GF-D8 (cell line): Measurements from ENCODE around the gene SRP54.
A peak's percentile ranks its signal among the peaks of the same experiment; 100 is the strongest.
"Not testable (repeated sequence)": the region's sequence is repeated elsewhere in the genome, so short reads cannot be mapped to it uniquely, and the experiment has no call there.

ENCODE experiments used
- DNase-seq: peaks from one replicate; lab custom pipeline; 2025; lab: John Stamatoyannopoulos, UW

The SRP54 gene

DNA sequence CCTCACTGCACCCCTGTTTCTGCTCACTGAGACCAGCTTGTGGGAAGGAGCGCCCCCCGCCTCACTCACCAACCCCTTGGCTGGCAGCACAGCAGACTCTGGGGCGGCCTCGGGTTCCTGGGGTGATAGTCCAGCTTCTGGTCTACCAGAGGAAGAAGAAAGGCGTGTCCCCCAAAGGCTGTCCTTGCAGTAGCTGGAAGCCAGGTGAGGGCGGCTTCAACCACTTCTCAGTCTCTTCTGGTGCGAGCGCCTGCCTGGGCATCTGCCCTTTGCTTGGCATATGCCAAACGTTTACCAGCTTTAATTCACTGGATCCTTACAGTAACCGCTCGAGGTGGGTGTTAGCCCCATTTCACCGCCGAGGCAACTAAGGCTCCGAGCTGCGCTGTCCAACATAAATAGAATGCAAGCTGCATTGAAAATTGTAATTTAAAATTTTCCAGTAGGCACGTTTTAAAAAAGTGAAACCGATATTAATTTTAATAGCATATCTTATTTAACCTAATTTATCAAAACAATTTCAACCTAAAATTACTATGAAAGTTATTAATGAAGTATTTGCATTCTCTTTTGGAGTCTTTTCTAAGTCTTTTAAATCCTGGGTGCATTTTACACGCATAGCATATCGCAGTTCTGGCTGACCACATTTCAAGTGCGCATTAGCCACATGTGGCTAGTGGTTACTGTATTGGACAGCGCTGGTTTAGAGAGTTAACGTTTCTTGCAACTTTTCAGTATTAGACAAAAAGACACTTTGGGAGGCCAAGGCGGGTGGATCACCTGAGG lies 64.2 kb downstream of the SRP54 start:
- peak; percentile 10 for DNase-seq

DNA sequence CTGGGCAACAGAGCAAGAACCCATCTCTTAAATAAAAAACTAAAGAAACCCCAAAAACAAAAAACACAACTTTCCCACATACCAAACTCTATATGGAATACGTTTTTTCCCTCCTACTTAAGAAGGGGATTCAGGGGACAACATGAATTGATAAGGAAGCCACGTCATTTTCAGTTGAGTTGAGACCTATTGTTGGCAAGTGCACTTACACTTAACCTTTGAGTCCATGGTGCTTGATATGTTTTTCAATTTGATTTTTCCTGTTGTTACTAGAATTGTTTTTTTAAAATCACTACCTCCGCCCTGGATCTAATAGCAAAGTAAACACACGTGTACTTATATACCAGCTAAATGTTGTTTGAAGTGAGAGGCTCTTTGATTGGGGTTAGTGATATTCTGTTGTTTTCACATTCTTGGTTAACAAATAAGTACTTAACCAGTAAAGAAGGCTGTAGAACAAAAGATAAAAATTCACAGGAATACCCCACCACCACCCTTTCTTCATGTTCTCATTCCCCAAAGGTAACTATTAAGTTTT lies 65.3 kb downstream of the SRP54 start:
- DNase-seq, result no peak

DNA sequence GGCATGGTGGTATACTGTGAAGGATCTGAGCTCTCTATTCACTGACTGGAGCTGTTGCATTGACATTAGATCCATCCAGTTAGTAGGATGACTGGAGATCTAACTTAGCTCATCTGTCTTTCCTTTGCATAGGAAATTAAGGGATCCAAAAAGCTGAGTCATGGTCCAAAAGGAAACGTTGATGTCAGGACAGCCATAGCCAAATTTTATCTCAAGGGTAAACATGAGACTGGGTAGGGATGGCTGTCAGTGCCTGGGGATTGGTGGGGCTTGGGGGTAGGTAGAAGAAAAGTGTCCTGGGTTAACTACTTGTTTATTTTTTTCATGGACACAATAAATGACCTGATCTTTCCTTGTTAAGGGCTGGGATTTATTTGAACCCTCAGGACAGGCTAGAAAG lies 67.9 kb downstream of the SRP54 start:
- no peak for DNase-seq

DNA sequence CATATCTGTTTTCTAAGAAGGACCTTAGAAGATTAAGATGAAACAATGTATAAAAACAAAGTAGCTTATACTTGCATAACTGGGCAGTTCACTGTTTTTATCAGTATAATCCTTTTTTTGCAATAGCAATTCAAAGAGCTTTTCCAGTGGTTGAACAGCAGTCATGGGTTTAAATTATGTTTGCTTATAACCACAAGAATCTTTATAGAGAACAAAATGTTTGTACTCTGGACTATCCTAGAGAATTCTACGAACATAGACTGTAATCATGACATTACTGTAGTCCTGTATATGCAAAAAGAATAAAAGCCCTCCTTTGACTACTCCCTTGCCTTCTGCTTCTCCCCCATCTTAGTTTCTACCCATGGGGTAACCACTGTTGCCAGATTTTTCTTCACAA lies 69.0 kb downstream of the SRP54 start:
- DNase-seq, result no peak

DNA sequence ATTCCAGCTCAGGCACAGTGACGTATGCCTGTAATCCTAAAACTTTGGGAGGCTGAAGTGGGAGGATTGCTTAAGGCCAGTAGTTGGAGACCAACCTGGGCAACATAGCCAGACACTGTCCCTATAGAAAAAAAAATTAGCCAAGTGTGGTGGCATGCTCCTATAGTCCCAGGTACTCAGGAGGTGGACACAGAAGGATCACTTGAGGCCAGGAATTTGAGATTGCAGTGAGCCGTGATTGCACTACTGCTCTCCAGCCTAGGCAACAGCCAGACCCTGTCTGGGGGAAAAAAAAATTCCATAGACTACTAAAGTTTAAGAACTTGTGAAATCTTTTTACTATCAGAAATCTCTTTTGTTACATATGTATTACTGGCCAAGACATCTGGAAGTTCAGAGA lies 69.8 kb downstream of the SRP54 start:
- DNase-seq, result no peak

DNA sequence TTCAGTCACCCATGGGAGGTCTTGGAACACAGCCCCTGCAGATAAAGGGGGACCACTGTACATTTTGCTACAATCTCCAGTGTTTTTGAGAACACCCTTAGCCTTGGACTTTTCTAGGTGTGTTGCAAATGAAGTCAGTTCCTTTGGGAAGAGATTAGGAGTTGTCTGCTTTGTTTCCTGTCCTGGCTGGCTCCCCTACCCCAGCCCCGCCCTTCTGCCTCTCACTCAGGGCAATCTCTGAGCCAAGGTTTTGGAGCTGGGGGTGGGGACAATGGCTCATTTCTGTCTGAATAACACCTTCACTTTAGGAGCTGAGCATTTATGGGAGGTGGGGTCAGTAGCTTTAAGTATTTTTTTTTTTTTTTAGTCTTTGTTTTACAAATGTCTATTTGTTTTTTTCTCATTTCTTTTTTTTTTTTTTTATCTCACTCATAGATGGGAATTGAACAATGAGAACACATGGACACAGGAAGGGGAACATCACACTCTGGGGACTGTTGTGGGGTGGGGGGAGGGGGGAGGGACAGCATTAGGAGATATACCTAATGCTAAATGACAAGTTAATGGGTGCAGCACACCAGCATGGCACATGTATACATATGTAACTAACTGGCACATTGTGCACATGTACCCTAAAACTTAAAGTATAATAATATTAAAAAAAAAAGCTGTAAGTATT lies 78.5 kb downstream of the SRP54 start:
- not testable (repeated sequence) for DNase-seq

DNA sequence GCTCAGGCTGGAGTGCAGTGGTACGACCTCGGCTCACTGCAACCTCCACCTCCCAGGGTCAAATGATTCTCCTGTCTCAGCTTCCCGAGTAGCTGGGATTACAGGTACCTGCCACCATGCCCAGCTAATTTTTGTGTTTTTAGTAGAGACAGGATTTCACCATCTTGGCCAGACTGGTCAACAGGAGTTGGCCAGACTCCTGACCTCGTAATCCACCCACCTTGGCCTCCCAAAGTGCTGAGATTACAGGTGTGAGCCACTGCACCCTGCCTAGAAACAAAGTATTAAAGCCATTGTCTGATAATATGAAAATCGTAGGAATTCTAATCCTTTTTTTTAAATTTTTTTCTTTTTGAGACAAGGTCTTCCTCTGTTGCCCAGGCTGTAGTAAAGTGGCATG lies 82.9 kb downstream of the SRP54 start:
- DNase-seq, result not testable (repeated sequence)

DNA sequence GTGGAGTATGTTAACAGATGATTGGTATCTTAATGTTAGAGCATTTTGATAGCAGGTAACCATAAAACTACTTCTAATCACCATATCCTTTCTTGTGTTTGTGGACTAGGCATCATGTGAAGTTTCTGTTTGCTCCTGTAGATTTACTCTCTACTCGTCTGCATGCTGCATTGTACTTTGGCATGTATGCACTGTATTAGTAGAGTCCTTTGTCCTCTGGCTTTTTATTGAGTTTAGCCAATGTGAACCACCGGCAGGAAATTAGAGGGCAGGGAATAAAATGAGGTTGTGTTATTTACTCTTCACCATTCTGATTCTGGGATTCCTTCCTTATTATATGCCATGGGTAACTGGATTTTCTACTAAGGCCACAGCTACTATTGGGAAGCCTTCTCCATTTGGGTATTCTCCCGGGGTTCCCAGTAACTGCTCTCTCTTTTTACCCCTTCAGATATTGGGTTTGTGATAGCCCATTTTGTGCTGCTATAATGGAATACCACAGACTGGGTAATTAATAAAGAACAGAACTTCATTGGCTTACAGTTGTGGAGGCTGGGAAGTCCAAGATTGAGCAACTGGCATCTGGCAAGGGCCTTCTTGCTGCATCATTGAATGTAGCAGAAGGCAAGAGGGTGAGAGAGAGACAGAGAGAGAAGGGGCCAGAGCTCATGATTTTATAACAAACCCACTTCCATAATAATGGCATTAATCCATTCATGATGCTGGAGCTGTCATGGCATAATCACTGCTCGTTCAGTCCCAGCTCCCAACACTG lies 85.6 kb downstream of the SRP54 start:
- DNase-seq, result no peak

DNA sequence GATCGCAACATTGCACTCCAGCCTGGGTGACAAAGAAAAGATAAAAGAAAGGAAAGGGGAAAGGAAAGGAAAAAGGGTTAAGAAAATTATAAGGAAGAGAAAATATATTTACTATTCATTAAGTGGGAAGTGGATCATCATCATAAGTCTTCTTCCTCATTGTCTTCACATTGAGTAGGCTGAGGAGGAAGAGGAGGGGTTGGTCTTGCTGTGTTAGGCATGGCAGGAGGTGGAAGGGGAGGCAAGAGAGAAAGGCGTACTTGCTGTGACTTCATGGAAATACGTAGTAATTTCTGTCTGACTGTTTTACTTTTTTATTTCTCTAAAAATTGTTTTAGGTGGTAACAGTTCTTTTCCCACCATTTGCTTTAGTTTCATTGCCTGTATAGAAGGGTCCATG lies 89.4 kb downstream of the SRP54 start:
- no peak for DNase-seq

DNA sequence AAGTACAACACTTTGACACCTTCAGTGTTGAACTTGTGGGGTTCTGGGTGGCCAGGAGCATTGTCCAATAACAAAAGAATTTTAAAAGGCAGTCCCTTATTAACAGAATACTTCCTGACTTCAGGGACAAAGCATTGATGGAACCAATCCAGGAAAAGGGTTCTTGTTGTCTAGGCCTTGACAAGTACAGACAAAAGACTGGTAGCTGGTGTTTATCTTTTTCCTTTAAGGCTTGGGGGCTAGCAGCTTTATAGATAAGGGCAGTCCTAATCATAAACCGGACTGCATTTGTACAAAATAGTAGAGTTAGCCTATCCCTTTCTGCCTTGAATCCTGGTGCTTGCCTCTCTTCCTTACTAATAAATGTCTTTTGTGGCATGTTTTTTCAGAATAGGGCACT lies 90.7 kb downstream of the SRP54 start:
- no peak for DNase-seq

DNA sequence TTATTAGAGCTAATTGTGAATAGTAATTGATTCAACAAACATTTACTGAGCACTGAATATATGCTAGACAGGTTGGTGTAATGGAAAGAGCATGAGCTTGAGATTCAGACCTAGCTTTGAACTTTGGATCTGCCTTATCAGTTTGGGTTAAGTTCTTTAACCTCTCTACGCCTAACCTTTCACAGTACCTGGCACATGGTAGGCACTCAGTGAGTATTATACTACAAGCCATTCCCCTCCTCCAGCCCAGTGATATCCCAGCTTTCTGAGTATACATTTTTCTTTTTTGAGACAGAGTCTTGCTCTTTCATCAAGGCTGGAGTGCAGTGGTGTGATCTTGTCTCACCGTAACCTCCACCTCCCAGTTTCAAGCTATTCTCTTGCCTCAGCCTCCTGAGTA lies 95.3 kb downstream of the SRP54 start:
- DNase-seq, result no peak
